Caco-2 (cell line): ENCODE data around the gene CTAGE4. TPM values are rescaled to one million over a fixed set of nuclear protein-coding genes. Genes with fewer than 3 reads are reported as not detected.
A peak's percentile ranks its signal among the peaks of the same experiment; 100 is the strongest.
"Not testable (repeated sequence)": the region's sequence is repeated elsewhere in the genome, so short reads cannot be mapped to it uniquely, and the experiment has no call there.

ENCODE experiments used
- BruUV-seq: library from RNA; stranded (reverse); fragments of 400-500 nt; replicated peaks from 2 replicates; lab custom pipeline; 2021; lab: Mats Ljungman, UMichigan
- CTCF ChIA-PET: fragments of 300-600 bp; sonication (Branson Sonifier 250); formaldehyde crosslinking; loops from one replicate; lab custom pipeline; 2022; ENCODE audit warnings: antibody characterized with exemption; lab: Charles Lee
- POLR2A ChIA-PET: fragments of 300-600 bp; sonication (Branson Sonifier 250); formaldehyde crosslinking; loops from one replicate; lab custom pipeline; 2022; ENCODE audit warnings: antibody characterized with exemption; lab: Charles Lee
- DNase-seq, 2 experiments: peaks; one replicate each; pipeline versions ENCODE4 v3.0.0 to v3.0.0-alpha.2; 2020 to 2022
- H3K27me3 ChIP-seq: replicated peaks from 2 replicates; pipeline ENCODE4 v1.6.0; 2011; ENCODE audit warnings: low read length; ENCODE audit not compliant: control insufficient read depth, insufficient read depth
- H3K36me3 ChIP-seq: 2 replicates; pipeline ENCODE4 v1.5.1; 2011; ENCODE audit warnings: low read length; ENCODE audit not compliant: control insufficient read depth, insufficient read depth
- H3K4me1 ChIP-seq: fragments of 250-450 bp; sonication (Bioruptor Pico); 2 replicates; pipeline ENCODE4 v1.5.1; 2020; ENCODE audit warnings: mild to moderate bottlenecking
- H3K4me3 ChIP-seq: 2 replicates; pipeline ENCODE4 v1.5.1; 2011; ENCODE audit warnings: low read depth, mild to moderate bottlenecking, control low read depth, low read length
- H3K9me3 ChIP-seq: fragments of 250-450 bp; sonication (Bioruptor Pico); 2 replicates; pipeline ENCODE4 v1.5.1; 2020; ENCODE audit warnings: mild to moderate bottlenecking, moderate library complexity
- H3K27ac Mint-ChIP-seq: one replicate; pipeline ENCODE4 v1.8.0; 2022; ENCODE audit warnings: mixed read lengths; ENCODE audit not compliant: unreplicated experiment
- H3K27me3 Mint-ChIP-seq: one replicate; pipeline ENCODE4 v1.8.0; 2022; ENCODE audit warnings: mixed read lengths; ENCODE audit not compliant: insufficient read depth, unreplicated experiment
- H3K36me3 Mint-ChIP-seq: one replicate; pipeline ENCODE4 v1.8.0; 2022; ENCODE audit warnings: mild to moderate bottlenecking, mixed read lengths; ENCODE audit not compliant: insufficient read depth, unreplicated experiment
- H3K4me1 Mint-ChIP-seq: one replicate; pipeline ENCODE4 v1.8.0; 2022; ENCODE audit warnings: low read depth, mixed read lengths; ENCODE audit not compliant: unreplicated experiment
- H3K4me3 Mint-ChIP-seq: one replicate; pipeline ENCODE4 v1.8.0; 2022; ENCODE audit warnings: mild to moderate bottlenecking, moderate library complexity, mixed read lengths; ENCODE audit not compliant: unreplicated experiment
- H3K9me3 Mint-ChIP-seq: one replicate; pipeline ENCODE4 v1.8.0; 2022; ENCODE audit warnings: mixed read lengths; ENCODE audit not compliant: unreplicated experiment
- intact Hi-C: fragments of 100-400 bp; cut with micrococcal nuclease; formaldehyde crosslinking; loops from one replicate; pipeline ENCODE4 v1.10.0; 2022; ENCODE audit not compliant: unreplicated experiment
- total RNA-seq: library from RNA; stranded (reverse); gene quantifications from 2 replicates; pipeline ENCODE4 v1.2.3, GENCODE V29; 2022

Gene CTAGE4
- total RNA-seq, 1 experiment from 2014 or later: not detected

- CTCF ChIA-PET, H3K36me3 ChIP-seq, H3K4me1 ChIP-seq, intact Hi-C loops, BruUV-seq, H3K4me3 Mint-ChIP-seq, H3K9me3 ChIP-seq, H3K27me3 ChIP-seq, H3K27ac Mint-ChIP-seq, H3K4me3 ChIP-seq, H3K27me3 Mint-ChIP-seq, DNase-seq, POLR2A ChIA-PET, H3K9me3 Mint-ChIP-seq, H3K4me1 Mint-ChIP-seq, H3K36me3 Mint-ChIP-seq: not testable (repeated sequence)
Measured at GRCh38 chr7:144193782-144194181, 10.5 kb downstream of the CTAGE4 start.

- not testable (repeated sequence) for H3K9me3 Mint-ChIP-seq, H3K4me3 ChIP-seq, H3K9me3 ChIP-seq
Measured at GRCh38 chr7:144194453-144194852, 11.2 kb downstream of the CTAGE4 start.

GRCh38 chr7:144195212-144195872 lies 12.1 kb downstream of the CTAGE4 start, which contains the start of gene ARHGEF35:
Gene ARHGEF35, minus strand, starts transcription at chr7:144195833. Its CDS starts 7,450 bp downstream, at chr7:144188383.
- peak; percentile 68 to 79 for DNase-seq
- H3K4me3 ChIP-seq: peak within 1 kb of the TSS; percentile 18
- H3K36me3 Mint-ChIP-seq, H3K9me3 Mint-ChIP-seq, CTCF ChIA-PET, H3K27me3 ChIP-seq, H3K4me1 ChIP-seq, H3K27ac Mint-ChIP-seq, H3K4me1 Mint-ChIP-seq, H3K27me3 Mint-ChIP-seq, H3K9me3 ChIP-seq, POLR2A ChIA-PET, intact Hi-C loops, H3K36me3 ChIP-seq, BruUV-seq: not testable (repeated sequence)
- peak within 1 kb of the TSS; percentile 57 for H3K4me3 Mint-ChIP-seq

More at GRCh38 chr7:144194453-144194852, 11.2 kb downstream of the CTAGE4 start:
- intact Hi-C loops, H3K4me3 Mint-ChIP-seq, H3K27ac Mint-ChIP-seq, DNase-seq, H3K36me3 Mint-ChIP-seq, H3K27me3 Mint-ChIP-seq, CTCF ChIA-PET, POLR2A ChIA-PET, H3K36me3 ChIP-seq, H3K27me3 ChIP-seq, H3K4me1 ChIP-seq, H3K4me1 Mint-ChIP-seq, BruUV-seq: not testable (repeated sequence)

- CTCF ChIA-PET, intact Hi-C loops, H3K27me3 Mint-ChIP-seq, H3K4me3 ChIP-seq, BruUV-seq, H3K9me3 ChIP-seq, POLR2A ChIA-PET, H3K27me3 ChIP-seq, H3K27ac Mint-ChIP-seq, H3K4me1 Mint-ChIP-seq, H3K4me3 Mint-ChIP-seq, DNase-seq, H3K36me3 ChIP-seq, H3K36me3 Mint-ChIP-seq, H3K4me1 ChIP-seq, H3K9me3 Mint-ChIP-seq: not testable (repeated sequence)
Measured at GRCh38 chr7:144198934-144199333, 15.7 kb downstream of the CTAGE4 start.

- intact Hi-C loops, H3K9me3 ChIP-seq, POLR2A ChIA-PET, H3K4me3 Mint-ChIP-seq, H3K27me3 Mint-ChIP-seq, CTCF ChIA-PET, H3K9me3 Mint-ChIP-seq, H3K36me3 ChIP-seq, H3K4me3 ChIP-seq, DNase-seq, H3K27me3 ChIP-seq, H3K4me1 Mint-ChIP-seq, BruUV-seq, H3K36me3 Mint-ChIP-seq, H3K4me1 ChIP-seq, H3K27ac Mint-ChIP-seq: not testable (repeated sequence)
Measured at GRCh38 chr7:144201978-144202377, 18.7 kb downstream of the CTAGE4 start.

GRCh38 chr7:144203086-144203485 lies 19.8 kb downstream of the CTAGE4 start:
- intact Hi-C loops: not testable (repeated sequence)

GRCh38 chr7:144205306-144205705 lies 22.0 kb downstream of the CTAGE4 start:
- BruUV-seq, intact Hi-C loops, CTCF ChIA-PET: not testable (repeated sequence)

More at GRCh38 chr7:144203086-144203485, 19.8 kb downstream of the CTAGE4 start:
- H3K4me3 Mint-ChIP-seq, H3K4me1 Mint-ChIP-seq, H3K9me3 ChIP-seq, H3K4me1 ChIP-seq, H3K27me3 ChIP-seq, H3K36me3 Mint-ChIP-seq, H3K27ac Mint-ChIP-seq, H3K27me3 Mint-ChIP-seq, DNase-seq, H3K9me3 Mint-ChIP-seq, BruUV-seq, POLR2A ChIA-PET, H3K4me3 ChIP-seq, CTCF ChIA-PET, H3K36me3 ChIP-seq: not testable (repeated sequence)

More at GRCh38 chr7:144205306-144205705, 22.0 kb downstream of the CTAGE4 start:
- H3K36me3 ChIP-seq, H3K4me1 ChIP-seq, DNase-seq, POLR2A ChIA-PET, H3K9me3 Mint-ChIP-seq, H3K9me3 ChIP-seq, H3K4me3 Mint-ChIP-seq, H3K27me3 Mint-ChIP-seq, H3K36me3 Mint-ChIP-seq, H3K4me1 Mint-ChIP-seq, H3K27ac Mint-ChIP-seq, H3K27me3 ChIP-seq, H3K4me3 ChIP-seq: not testable (repeated sequence)
